WTC11 (cell line): Measurements from ENCODE around the gene ZSCAN21. TPM values are rescaled to one million over a fixed set of nuclear protein-coding genes. Genes with fewer than 3 reads are reported as not detected.

Experiments used
- ATAC-seq: fragments of 200-7000 bp; cut with Tn5 transposase; 2 replicates; pipeline ENCODE4 v1.10.0; 2021; ENCODE audit warnings: mild to moderate bottlenecking, moderate library complexity
- CTCF ChIA-PET: fragments of 300-600 bp; sonication (Branson Sonifier 250); formaldehyde crosslinking; loops from one replicate; lab custom pipeline; 2021; ENCODE audit warnings: antibody characterized with exemption; lab: Charles Lee
- POLR2A ChIA-PET: fragments of 350-600 bp; sonication (Branson Sonifier 250); formaldehyde crosslinking; loops from one replicate; lab custom pipeline; 2021; ENCODE audit warnings: antibody characterized with exemption; lab: Charles Lee
- DNase-seq: peaks from one replicate; pipeline ENCODE4 v3.0.0; 2021; ENCODE audit warnings: low spot score
- H3K27ac Mint-ChIP-seq: 2 replicates; pipeline ENCODE4 v1.8.0; 2021; ENCODE audit warnings: mixed read lengths
- H3K27me3 Mint-ChIP-seq: 2 replicates; pipeline ENCODE4 v1.8.0; 2021; ENCODE audit warnings: low read depth, mild to moderate bottlenecking, moderate library complexity, mixed read lengths
- H3K36me3 Mint-ChIP-seq: 2 replicates; pipeline ENCODE4 v1.8.0; 2021; ENCODE audit warnings: mixed read lengths
- H3K4me1 Mint-ChIP-seq: 2 replicates; pipeline ENCODE4 v1.8.0; 2022; ENCODE audit warnings: mixed read lengths
- H3K4me3 Mint-ChIP-seq: 2 replicates; pipeline ENCODE4 v1.8.0; 2021; ENCODE audit warnings: mild to moderate bottlenecking, moderate library complexity, mixed read lengths
- H3K9me3 Mint-ChIP-seq: 2 replicates; pipeline ENCODE4 v1.8.0; 2021; ENCODE audit warnings: mixed read lengths
- EMX1 ChIP-seq: fragments of 250-450 bp; sonication (Bioruptor Pico); IDR thresholded peaks from 2 replicates; pipeline ENCODE4 v1.8.0; 2021; ENCODE audit warnings: mild to moderate bottlenecking
- FOXK1 ChIP-seq: sonication (generic); formaldehyde crosslinking; IDR thresholded peaks from 2 replicates; pipeline ENCODE4 v1.8.0; 2022; ENCODE audit warnings: mild to moderate bottlenecking, moderate library complexity, missing genetic modification reagents
- GABPB1 ChIP-seq: sonication (generic); formaldehyde crosslinking; IDR thresholded peaks from 2 replicates; pipeline ENCODE4 v1.8.1; 2023; ENCODE audit warnings: mild to moderate bottlenecking, missing genetic modification reagents
- GRHL2 ChIP-seq: fragments of 250-450 bp; sonication (Bioruptor Pico); IDR thresholded peaks from 2 replicates; pipeline ENCODE4 v1.8.0; 2022; ENCODE audit warnings: mild to moderate bottlenecking, moderate library complexity; ENCODE audit not compliant: insufficient replicate concordance, severe bottlenecking
- HMGXB4 ChIP-seq: sonication (generic); formaldehyde crosslinking; IDR thresholded peaks from 2 replicates; pipeline ENCODE4 v1.8.1; 2023; ENCODE audit warnings: mild to moderate bottlenecking, moderate library complexity, missing genetic modification reagents
- JAZF1 ChIP-seq: fragments of 250-450 bp; sonication (Bioruptor Pico); IDR thresholded peaks from 2 replicates; pipeline ENCODE4 v1.9.0; 2021; ENCODE audit warnings: moderate library complexity, mild to moderate bottlenecking, inconsistent platforms
- MAX ChIP-seq: sonication (generic); formaldehyde crosslinking; IDR thresholded peaks from 2 replicates; pipeline ENCODE4 v1.8.0; 2022; ENCODE audit warnings: mild to moderate bottlenecking, missing genetic modification reagents
- NFATC4 ChIP-seq: fragments of 250-450 bp; sonication (Bioruptor Pico); IDR thresholded peaks from 2 replicates; pipeline ENCODE4 v1.9.0; 2021; ENCODE audit warnings: mild to moderate bottlenecking
- NR3C1 ChIP-seq: sonication (generic); formaldehyde crosslinking; conservative IDR thresholded peaks from 2 replicates; pipeline ENCODE4 v1.8.1; 2023; ENCODE audit warnings: low read depth, mild to moderate bottlenecking, missing genetic modification reagents
- PRDM15 ChIP-seq: sonication (generic); formaldehyde crosslinking; IDR thresholded peaks from 2 replicates; pipeline ENCODE4 v1.8.0; 2022; ENCODE audit warnings: missing genetic modification reagents
- TCF7 ChIP-seq: sonication (generic); formaldehyde crosslinking; IDR thresholded peaks from 2 replicates; pipeline ENCODE4 v1.8.0; 2022; ENCODE audit warnings: mild to moderate bottlenecking, low read depth, missing genetic modification reagents, moderate library complexity
- USF1 ChIP-seq: sonication (generic); formaldehyde crosslinking; IDR thresholded peaks from 2 replicates; pipeline ENCODE4 v1.8.0; 2022; ENCODE audit warnings: mild to moderate bottlenecking, missing genetic modification reagents
- ZNF219 ChIP-seq: sonication (generic); formaldehyde crosslinking; IDR thresholded peaks from 2 replicates; pipeline ENCODE4 v1.8.0; 2023; ENCODE audit warnings: missing genetic modification reagents, mild to moderate bottlenecking, borderline replicate concordance
- ZNF232 ChIP-seq: sonication (generic); formaldehyde crosslinking; IDR thresholded peaks from 2 replicates; pipeline ENCODE4 v1.8.0; 2022; ENCODE audit warnings: mild to moderate bottlenecking, missing genetic modification reagents
- ZNF281 ChIP-seq: sonication (generic); formaldehyde crosslinking; IDR thresholded peaks from 2 replicates; pipeline ENCODE4 v1.8.0; 2023; ENCODE audit warnings: mild to moderate bottlenecking, missing genetic modification reagents
- ZNF317 ChIP-seq: sonication (generic); formaldehyde crosslinking; IDR thresholded peaks from 2 replicates; pipeline ENCODE4 v1.8.1; 2023; ENCODE audit warnings: low read depth, mild to moderate bottlenecking, moderate library complexity, missing genetic modification reagents, borderline replicate concordance
- ZNF671 ChIP-seq: fragments of 250-450 bp; sonication (Bioruptor Pico); IDR thresholded peaks from 2 replicates; pipeline ENCODE4 v1.8.0; 2021; ENCODE audit warnings: mild to moderate bottlenecking
- total RNA-seq: library from RNA; stranded (reverse); gene quantifications from 3 replicates; pipeline ENCODE4 v1.2.3, GENCODE V29; 2021

ZSCAN21 gene
- total RNA-seq, 1 experiment from 2014 or later: 25.5 TPM

- DNase-seq: no peak
- Mint-ChIP-seq H3K4me1 (peaks cover 12% of the 10 kb centered on the region), H3K4me3 (no peak overlapping the region), H3K27me3 (peaks cover under 1% of the 10 kb centered on the region), H3K36me3 (peaks cover 80% of the 10 kb centered on the region), H3K9me3 (peaks cover 30% of the 10 kb centered on the region), H3K27ac (no peak overlapping the region)
- TF ChIP-seq ZNF232 (CRISPR knock-in tag): no peak
- POLR2A ChIA-PET: no interaction called here
- CTCF ChIA-PET: no interaction called here
- no peak for ATAC-seq
These were observed 27.6 kb downstream of the ZSCAN21 start for GRCh38 chr7:100077205-100077604.

DNA sequence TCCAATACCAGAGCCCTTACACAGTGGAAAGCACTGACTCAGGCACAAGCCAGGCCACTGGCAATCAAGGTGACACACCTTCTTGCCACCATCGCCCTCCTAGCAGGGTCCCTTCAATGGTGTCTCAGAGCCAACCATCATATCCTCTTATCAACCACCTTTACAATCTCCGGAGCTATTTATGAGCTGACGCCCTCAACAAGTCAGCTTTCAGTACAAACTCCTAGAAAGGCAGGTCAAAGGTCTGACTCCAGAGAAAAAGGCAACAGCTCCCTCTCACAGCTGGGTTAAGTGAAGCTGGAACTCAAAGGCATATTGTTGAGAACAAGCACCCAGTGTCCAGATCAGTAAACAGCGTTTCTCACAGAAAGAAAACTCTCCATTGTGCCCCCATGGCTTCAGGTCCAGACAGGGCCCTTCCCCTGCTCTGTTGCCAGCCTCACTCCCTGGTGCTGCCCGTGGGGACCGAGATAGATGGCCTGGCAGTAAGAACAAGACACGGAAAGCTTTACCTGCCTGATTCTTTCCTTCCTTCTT is 29.5 kb downstream of the ZSCAN21 start:
- CTCF ChIA-PET: interaction anchor here (1.1 kb wide), 1 partner anchor 87 kb away, joined by 3 read pairs; no protein-coding TSS in a partner anchor
- ATAC-seq: no peak
- peak overlapping the region; percentile 48 for H3K27ac Mint-ChIP-seq
- TF ChIP-seq HMGXB4 (CRISPR knock-in tag): no peak
- no peak for TF ChIP-seq ZNF219 (CRISPR knock-in tag)
- no peak for TF ChIP-seq NR3C1
- peak; percentile 24; the same call in 1 of the 2 replicates for TF ChIP-seq GABPB1 (CRISPR knock-in tag)
- POLR2A ChIA-PET: no interaction called here
- peaks cover 21% of the 10 kb centered on the region for H3K9me3 Mint-ChIP-seq
- H3K4me3 Mint-ChIP-seq: peak overlapping the region; percentile 15
- no peak for DNase-seq
- H3K4me1 Mint-ChIP-seq: peaks cover 23% of the 10 kb centered on the region
- H3K27me3 Mint-ChIP-seq: no peaks in the 10 kb centered on the region
- H3K36me3 Mint-ChIP-seq: peaks cover 61% of the 10 kb centered on the region

- Mint-ChIP-seq H3K27ac (peak overlapping the region; percentile 95), H3K4me3 (peak overlapping the region; percentile 98), H3K36me3 (peaks cover 42% of the 10 kb centered on the region), H3K9me3 (peaks cover 7% of the 10 kb centered on the region), H3K27me3 (no peaks in the 10 kb centered on the region; the same call in 1 of the 2 replicates), H3K4me1 (peaks cover 23% of the 10 kb centered on the region)
- DNase-seq: no peak
- TF ChIP-seq GRHL2: no peak
- no peak for TF ChIP-seq TCF7 (CRISPR knock-in tag)
- no peak for TF ChIP-seq NR3C1
- 0 out of 2 replicates have a peak, but pooled peaks have one; percentile 17 for TF ChIP-seq PRDM15 (CRISPR knock-in tag)
- no peak for TF ChIP-seq FOXK1 (CRISPR knock-in tag)
- no peak for TF ChIP-seq MAX (CRISPR knock-in tag)
- no peak for TF ChIP-seq JAZF1 (CRISPR knock-in tag)
- no peak for TF ChIP-seq USF1 (CRISPR knock-in tag)
- no peak for TF ChIP-seq ZNF317
- no peak for TF ChIP-seq NFATC4
- TF ChIP-seq EMX1: 0 out of 2 replicates have a peak, but pooled peaks have one; percentile 31
- TF ChIP-seq ZNF671 (CRISPR knock-in tag): no peak
- no peak for TF ChIP-seq ZNF281 (CRISPR knock-in tag)
- CTCF ChIA-PET: no interaction called here
- POLR2A ChIA-PET: interaction anchor here (3.7 kb wide), 1 partner anchor 20 kb away, joined by 56 read pairs; the partner anchor contains the start of genes AP4M1 and MCM7
- ATAC-seq: peak; percentile 7
These were observed 31.4 kb downstream of the ZSCAN21 start for GRCh38 chr7:100080907-100081534.
